ENCODE data around the gene GATB.

DNA sequence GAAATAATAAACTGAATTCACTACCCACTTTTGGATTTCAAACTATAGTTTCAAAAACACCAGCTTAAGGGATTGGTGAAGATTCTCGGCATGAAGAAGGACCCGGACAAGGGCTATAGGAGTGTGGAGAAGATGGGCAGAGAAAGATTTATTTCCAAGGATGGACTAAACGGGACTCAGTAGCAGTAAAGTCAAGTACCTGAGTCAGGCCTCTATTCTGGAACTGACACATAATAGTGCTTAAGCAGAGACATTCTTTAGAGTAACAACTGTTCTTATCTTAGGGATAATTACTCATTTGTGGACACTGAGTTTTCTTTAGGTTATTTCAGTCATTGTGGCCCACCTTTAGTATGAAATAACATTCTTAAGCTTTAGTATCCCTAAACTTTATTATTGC, 134.6 kb downstream of the GATB start:
- TF ChIP-seq, protein P1, sequence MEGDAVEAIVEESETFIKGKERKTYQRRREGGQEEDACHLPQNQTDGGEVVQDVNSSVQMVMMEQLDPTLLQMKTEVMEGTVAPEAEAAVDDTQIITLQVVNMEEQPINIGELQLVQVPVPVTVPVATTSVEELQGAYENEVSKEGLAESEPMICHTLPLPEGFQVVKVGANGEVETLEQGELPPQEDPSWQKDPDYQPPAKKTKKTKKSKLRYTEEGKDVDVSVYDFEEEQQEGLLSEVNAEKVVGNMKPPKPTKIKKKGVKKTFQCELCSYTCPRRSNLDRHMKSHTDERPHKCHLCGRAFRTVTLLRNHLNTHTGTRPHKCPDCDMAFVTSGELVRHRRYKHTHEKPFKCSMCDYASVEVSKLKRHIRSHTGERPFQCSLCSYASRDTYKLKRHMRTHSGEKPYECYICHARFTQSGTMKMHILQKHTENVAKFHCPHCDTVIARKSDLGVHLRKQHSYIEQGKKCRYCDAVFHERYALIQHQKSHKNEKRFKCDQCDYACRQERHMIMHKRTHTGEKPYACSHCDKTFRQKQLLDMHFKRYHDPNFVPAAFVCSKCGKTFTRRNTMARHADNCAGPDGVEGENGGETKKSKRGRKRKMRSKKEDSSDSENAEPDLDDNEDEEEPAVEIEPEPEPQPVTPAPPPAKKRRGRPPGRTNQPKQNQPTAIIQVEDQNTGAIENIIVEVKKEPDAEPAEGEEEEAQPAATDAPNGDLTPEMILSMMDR (conservative IDR thresholded peaks at IDR 0.05; ENCODE audit: low read depth, low read length), result no peak
- TF ChIP-seq EZH2 (IDR thresholded peaks at IDR 0.05; ENCODE audit: low read length, unreplicated experiment), result no peak
- no peak for TF ChIP-seq EZH2phosphoT487 (IDR thresholded peaks at IDR 0.05; ENCODE audit: borderline replicate concordance, low read length)
